ENCODE measurements around the gene ICAM1.
"Not testable (repeated sequence)": the region's sequence is repeated elsewhere in the genome, so short reads cannot be mapped to it uniquely, and the experiment has no call there.

Gene ICAM1

DNA sequence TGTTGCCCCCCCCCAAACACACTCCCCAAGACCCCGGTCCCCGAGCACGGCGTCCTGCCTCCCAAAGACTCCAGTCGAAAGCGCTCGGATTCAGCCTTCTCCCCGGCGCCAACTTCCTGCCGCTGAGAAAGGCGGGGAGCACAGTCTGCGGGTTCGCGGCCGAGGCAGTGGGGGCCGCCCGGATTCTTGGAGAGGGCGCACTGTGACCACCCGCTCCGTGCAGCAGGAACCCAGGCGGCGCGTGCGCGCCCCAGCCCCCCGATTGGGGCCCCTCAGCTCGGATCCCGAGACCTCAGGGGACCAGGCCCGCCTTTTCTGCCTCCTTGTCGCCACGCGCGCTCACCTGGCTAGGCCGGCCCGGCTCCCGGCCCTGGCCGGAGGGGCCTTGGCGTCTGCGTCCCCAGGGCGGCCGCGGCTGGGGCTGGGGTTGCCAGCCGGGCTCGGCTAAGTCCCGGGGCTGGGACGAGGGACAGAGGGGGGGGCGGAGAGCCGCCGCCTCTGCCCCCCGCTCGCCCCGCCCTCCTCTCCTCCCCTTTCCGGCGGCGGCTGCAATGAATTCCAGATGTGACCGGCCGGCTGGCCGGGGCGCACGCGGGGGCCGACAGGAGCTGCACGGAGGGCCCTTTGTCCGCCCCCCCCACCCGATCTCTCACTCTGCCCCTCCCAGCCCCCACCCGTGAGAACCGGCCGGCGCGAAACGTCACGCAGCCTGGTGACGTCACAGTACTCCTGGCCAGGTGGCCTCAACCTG is 39.9 kb upstream of the ICAM1 start, which contains the start of gene S1PR2:
Gene S1PR2 (minus strand): TSS at position 471 of the 751 bp plus-strand sequence. CDS start 6,426 bp downstream, outside the sequence.
- Histone ChIP-seq H3K4me3 (replicated peaks; ENCODE audit: low read depth, low read length) (peak within 1 kb of the TSS; percentile 91), H3K27me3 (replicated peaks; ENCODE audit: control insufficient read depth, insufficient read depth, low read length) (no peaks in the 10 kb centered on the region), H3K36me3 (ENCODE audit: control insufficient read depth, insufficient read depth, low read length) (no peaks in the 10 kb centered on the region)
- TF ChIP-seq, protein P1, sequence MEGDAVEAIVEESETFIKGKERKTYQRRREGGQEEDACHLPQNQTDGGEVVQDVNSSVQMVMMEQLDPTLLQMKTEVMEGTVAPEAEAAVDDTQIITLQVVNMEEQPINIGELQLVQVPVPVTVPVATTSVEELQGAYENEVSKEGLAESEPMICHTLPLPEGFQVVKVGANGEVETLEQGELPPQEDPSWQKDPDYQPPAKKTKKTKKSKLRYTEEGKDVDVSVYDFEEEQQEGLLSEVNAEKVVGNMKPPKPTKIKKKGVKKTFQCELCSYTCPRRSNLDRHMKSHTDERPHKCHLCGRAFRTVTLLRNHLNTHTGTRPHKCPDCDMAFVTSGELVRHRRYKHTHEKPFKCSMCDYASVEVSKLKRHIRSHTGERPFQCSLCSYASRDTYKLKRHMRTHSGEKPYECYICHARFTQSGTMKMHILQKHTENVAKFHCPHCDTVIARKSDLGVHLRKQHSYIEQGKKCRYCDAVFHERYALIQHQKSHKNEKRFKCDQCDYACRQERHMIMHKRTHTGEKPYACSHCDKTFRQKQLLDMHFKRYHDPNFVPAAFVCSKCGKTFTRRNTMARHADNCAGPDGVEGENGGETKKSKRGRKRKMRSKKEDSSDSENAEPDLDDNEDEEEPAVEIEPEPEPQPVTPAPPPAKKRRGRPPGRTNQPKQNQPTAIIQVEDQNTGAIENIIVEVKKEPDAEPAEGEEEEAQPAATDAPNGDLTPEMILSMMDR (IDR thresholded peaks at IDR 0.05; ENCODE audit: insufficient read depth, low read length, poor library complexity, severe bottlenecking), result no peak
- peak; percentile 90 for DNase-seq (ENCODE audit: extremely low read depth, insufficient read length)

DNA sequence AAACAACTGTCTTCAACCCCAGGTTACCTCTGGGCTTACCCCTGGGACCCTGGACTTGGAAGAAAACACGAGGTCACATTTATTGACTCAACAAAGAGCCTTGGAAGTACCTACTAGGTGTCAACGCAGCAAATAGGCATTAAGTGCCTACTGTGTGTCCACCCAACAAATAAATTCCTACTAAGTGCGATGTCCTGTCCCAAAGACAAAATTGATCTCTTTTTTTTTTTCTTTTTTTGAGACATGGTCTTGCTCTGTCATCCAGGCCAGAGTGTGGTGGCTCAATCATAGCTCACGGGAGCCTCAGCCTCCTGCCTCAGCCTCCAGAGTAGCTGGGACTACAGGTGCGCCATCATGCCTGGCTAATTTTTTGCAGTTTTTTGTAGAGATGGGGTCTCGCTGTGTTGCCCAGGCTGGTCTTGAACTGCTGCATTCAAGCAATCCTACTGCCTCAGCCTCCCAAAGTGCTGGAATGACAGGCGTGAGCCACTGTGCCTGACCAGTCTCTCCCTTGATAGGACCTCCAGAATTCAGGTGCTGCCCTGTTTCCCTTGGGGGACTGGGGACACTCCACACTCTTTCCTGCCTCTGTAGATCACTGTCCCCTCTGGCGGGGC is 39.2 kb upstream of the ICAM1 start:
- DNase-seq (ENCODE audit: extremely low read depth, insufficient read length), result no peak
- H3K4me3 ChIP-seq (replicated peaks; ENCODE audit: low read depth, low read length), result peak overlapping the region; percentile 91
- no peaks in the 10 kb centered on the region for H3K27me3 ChIP-seq (replicated peaks; ENCODE audit: control insufficient read depth, insufficient read depth, low read length)
- TF ChIP-seq, protein P1 (IDR thresholded peaks at IDR 0.05; ENCODE audit: insufficient read depth, low read length, poor library complexity, severe bottlenecking), result no peak
- H3K36me3 ChIP-seq (ENCODE audit: control insufficient read depth, insufficient read depth, low read length), result no peaks in the 10 kb centered on the region

DNA sequence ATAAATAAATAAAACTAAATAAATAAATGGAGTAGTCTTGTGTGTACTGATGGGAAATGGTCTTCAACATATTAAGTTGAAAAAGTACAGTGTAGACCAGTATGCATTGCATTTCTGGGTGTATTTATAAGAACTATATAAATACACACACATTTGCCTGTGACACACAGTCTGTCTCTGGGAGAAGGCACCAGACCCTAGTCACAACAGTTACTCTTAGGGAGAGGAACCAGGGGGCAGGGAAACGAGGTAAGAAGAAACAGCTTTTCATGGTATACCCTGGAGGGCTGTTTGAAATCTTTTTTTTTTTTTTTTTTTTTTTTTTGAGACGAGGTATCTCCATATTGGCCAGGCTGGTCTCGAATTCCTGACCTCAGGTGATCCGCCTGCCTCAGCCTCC is 37.0 kb upstream of the ICAM1 start:
- no peak for DNase-seq (ENCODE audit: extremely low read depth, insufficient read length)
- Histone ChIP-seq H3K36me3 (ENCODE audit: control insufficient read depth, insufficient read depth, low read length) (no peaks in the 10 kb centered on the region), H3K4me3 (replicated peaks; ENCODE audit: low read depth, low read length) (no peak overlapping the region), H3K27me3 (replicated peaks; ENCODE audit: control insufficient read depth, insufficient read depth, low read length) (no peaks in the 10 kb centered on the region)
- TF ChIP-seq, protein P1 (IDR thresholded peaks at IDR 0.05; ENCODE audit: insufficient read depth, low read length, poor library complexity, severe bottlenecking), result no peak

DNA sequence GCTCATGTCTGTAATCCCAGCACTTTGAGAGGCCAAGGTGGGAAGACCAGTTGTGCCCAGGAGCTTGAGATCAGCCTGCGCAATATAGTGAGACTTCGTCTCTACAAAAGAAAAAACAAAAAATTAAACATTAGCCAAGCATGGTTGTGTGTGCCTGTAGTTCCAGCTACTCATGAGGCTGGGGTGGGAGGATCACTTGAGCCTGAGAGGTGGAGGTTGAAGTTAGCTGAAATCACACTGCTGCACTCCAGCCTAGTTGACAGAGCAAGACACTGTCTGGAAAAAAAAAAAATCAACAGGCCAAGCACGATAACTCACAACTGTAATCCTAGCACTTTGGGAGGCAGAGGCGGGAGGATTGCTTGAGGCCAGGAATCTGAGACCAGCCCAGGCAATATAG is 35.9 kb upstream of the ICAM1 start:
- H3K36me3 ChIP-seq (ENCODE audit: control insufficient read depth, insufficient read depth, low read length), result no peaks in the 10 kb centered on the region
- no peaks in the 10 kb centered on the region for H3K27me3 ChIP-seq (replicated peaks; ENCODE audit: control insufficient read depth, insufficient read depth, low read length)
- TF ChIP-seq, protein P1 (IDR thresholded peaks at IDR 0.05; ENCODE audit: insufficient read depth, low read length, poor library complexity, severe bottlenecking), result no peak
- no peak overlapping the region for H3K4me3 ChIP-seq (replicated peaks; ENCODE audit: low read depth, low read length)
- no peak for DNase-seq (ENCODE audit: extremely low read depth, insufficient read length)

DNA sequence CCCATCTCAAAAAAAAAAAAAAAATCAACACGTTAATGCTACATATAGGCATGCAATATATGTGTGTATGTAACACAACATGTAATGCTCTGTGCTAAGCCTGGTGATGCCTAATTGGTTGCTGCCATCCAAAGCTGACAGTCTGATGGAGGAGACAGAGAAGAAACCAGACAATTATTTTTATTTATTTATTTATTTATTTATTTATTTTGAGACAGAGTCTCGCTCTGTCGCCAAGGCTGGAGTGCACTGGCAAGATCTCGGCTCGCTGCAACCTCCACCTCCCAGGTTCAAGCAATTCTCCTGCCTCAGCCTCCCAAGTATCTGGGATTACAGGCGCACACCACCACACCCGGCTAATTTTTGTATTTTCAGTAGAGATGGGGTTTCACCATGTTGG is 35.5 kb upstream of the ICAM1 start:
- not testable (repeated sequence) for H3K36me3 ChIP-seq (ENCODE audit: control insufficient read depth, insufficient read depth, low read length); DNase-seq (ENCODE audit: extremely low read depth, insufficient read length); H3K27me3 ChIP-seq (replicated peaks; ENCODE audit: control insufficient read depth, insufficient read depth, low read length); H3K4me3 ChIP-seq (replicated peaks; ENCODE audit: low read depth, low read length)

DNA sequence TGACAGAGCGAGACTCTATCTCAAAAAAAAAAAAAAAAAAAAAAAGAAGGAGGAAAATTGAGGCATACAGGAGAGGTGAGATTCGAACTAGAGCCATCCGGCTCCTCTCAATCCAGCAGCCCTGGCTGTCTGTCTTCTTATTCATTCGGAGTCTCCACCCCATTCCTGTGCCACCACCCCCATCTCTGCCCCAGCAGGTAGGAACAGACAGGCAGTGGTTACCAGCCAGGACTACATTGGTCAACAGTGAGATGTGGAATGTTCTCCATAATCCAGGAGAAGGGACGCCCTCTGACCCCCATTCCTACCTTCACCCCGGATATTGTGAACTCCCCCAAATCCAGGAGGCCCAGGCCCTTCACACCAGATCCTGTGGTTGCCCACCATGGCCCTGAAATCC is 33.2 kb upstream of the ICAM1 start:
- Histone ChIP-seq H3K4me3 (replicated peaks; ENCODE audit: low read depth, low read length) (no peak overlapping the region), H3K36me3 (ENCODE audit: control insufficient read depth, insufficient read depth, low read length) (no peaks in the 10 kb centered on the region), H3K27me3 (replicated peaks; ENCODE audit: control insufficient read depth, insufficient read depth, low read length) (no peaks in the 10 kb centered on the region)
- TF ChIP-seq, protein P1 (IDR thresholded peaks at IDR 0.05; ENCODE audit: insufficient read depth, low read length, poor library complexity, severe bottlenecking), result no peak
- no peak for DNase-seq (ENCODE audit: extremely low read depth, insufficient read length)

All from GM06990 (cell line).